ENCODE data around the gene IL1R1.
A peak's percentile ranks its signal among the peaks of the same experiment; 100 is the strongest.

GRCh38 chr2:102096103-102096502, 46.4 kb upstream of the IL1R1 start:
- TF ChIP-seq POLR2A (IDR thresholded peaks at IDR 0.05) (no peak), POLR2AphosphoS5 (IDR thresholded peaks at IDR 0.05; ENCODE audit: insufficient read depth in 1 of 2, low read depth in 1 of 2) (peak in 1 of 2 donors; percentile 34)
